Parathyroid adenoma (tissue), 2 donors: ENCODE results near the gene TMEM131.

Experiments
- H2AFZ ChIP-seq: fragments of 300-600 bp; sonication (generic); one replicate; pipeline ENCODE4 v1.7.0; 2017; ENCODE audit warnings: antibody characterized with exemption, mild to moderate bottlenecking
- H3K27ac ChIP-seq: fragments of 300-600 bp; sonication (generic); one replicate; pipeline ENCODE4 v1.7.0; 2017
- H3K27me3 ChIP-seq: fragments of 300-600 bp; sonication (generic); one replicate; pipeline ENCODE4 v1.7.0; 2017; ENCODE audit warnings: low read length; ENCODE audit not compliant: control insufficient read depth, insufficient read depth
- H3K36me3 ChIP-seq: fragments of 300-600 bp; sonication (generic); one replicate; pipeline ENCODE4 v1.7.0; 2017; ENCODE audit warnings: low read length; ENCODE audit not compliant: control insufficient read depth, insufficient read depth
- H3K4me1 ChIP-seq: fragments of 300-600 bp; sonication (generic); one replicate; pipeline ENCODE4 v1.7.0; 2017; ENCODE audit warnings: control low read depth
- H3K4me2 ChIP-seq: fragments of 300-600 bp; sonication (generic); one replicate; pipeline ENCODE4 v1.7.0; 2017; ENCODE audit warnings: low read length
- H3K4me3 ChIP-seq: fragments of 300-600 bp; sonication (generic); one replicate; pipeline ENCODE4 v1.7.0; 2017; ENCODE audit warnings: low read depth, low read length
- H3K79me2 ChIP-seq: fragments of 300-600 bp; sonication (generic); one replicate; pipeline ENCODE4 v1.7.0; 2017; ENCODE audit warnings: control low read depth
- H3K9ac ChIP-seq: fragments of 300-600 bp; sonication (generic); one replicate; pipeline ENCODE4 v1.7.0; 2017; ENCODE audit warnings: mild to moderate bottlenecking
- H3K9me3 ChIP-seq: fragments of 300-600 bp; sonication (generic); one replicate; pipeline ENCODE4 v1.7.0; 2017; ENCODE audit warnings: low read length; ENCODE audit not compliant: control insufficient read depth
- TF ChIP-seq, protein P1 (sequence below): fragments of 300-600 bp; sonication (generic); IDR thresholded peaks from one replicate; pipeline ENCODE4 v1.7.0; 2017; ENCODE audit warnings: antibody characterized with exemption, mild to moderate bottlenecking
- donor health status: primary hyperparathyroidism.

The TMEM131 gene

DNA sequence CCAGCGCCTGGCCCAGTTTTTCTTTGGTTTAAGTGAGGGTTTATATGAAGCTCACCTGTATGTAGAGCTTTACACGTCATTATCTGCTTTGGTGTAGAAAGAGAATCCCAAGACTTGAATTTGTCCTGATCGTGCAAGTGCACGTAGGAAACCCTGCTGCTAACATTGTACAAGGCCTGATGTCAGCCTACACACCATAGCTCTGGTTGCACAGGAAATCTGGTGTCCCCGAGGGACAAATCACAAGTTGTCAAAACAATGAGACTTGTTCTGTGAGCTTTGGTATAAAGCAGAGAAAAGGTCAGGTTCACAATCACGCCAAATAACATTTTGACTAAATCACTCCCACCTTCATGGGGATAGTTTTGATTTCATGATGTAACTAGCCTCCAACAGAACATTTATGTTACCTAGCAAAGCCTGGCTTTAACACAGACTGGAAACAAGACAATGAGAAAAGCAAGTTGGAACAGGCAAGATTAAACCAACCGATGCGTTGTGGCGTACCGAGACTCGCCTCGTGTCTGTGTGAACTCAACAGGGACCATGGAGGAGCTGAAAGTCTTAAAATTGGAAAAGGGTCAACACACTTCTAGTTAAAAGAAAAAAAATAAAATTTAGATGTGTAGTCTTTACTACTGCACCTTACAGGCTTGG is 240.9 kb downstream of the TMEM131 start:
- Histone ChIP-seq H3K4me2 (no peak overlapping the region), H3K79me2 (no peaks in the 10 kb centered on the region), H3K27me3 (no peaks in the 10 kb centered on the region), H2AFZ (no peak overlapping the region), H3K4me1 (peaks cover 5% of the 10 kb centered on the region), H3K9me3 (no peaks in the 10 kb centered on the region), H3K4me3 (no peak overlapping the region), H3K9ac (no peak overlapping the region), H3K27ac (no peak overlapping the region), H3K36me3 (no peaks in the 10 kb centered on the region)
- TF ChIP-seq, protein P1, sequence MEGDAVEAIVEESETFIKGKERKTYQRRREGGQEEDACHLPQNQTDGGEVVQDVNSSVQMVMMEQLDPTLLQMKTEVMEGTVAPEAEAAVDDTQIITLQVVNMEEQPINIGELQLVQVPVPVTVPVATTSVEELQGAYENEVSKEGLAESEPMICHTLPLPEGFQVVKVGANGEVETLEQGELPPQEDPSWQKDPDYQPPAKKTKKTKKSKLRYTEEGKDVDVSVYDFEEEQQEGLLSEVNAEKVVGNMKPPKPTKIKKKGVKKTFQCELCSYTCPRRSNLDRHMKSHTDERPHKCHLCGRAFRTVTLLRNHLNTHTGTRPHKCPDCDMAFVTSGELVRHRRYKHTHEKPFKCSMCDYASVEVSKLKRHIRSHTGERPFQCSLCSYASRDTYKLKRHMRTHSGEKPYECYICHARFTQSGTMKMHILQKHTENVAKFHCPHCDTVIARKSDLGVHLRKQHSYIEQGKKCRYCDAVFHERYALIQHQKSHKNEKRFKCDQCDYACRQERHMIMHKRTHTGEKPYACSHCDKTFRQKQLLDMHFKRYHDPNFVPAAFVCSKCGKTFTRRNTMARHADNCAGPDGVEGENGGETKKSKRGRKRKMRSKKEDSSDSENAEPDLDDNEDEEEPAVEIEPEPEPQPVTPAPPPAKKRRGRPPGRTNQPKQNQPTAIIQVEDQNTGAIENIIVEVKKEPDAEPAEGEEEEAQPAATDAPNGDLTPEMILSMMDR: no peak

DNA sequence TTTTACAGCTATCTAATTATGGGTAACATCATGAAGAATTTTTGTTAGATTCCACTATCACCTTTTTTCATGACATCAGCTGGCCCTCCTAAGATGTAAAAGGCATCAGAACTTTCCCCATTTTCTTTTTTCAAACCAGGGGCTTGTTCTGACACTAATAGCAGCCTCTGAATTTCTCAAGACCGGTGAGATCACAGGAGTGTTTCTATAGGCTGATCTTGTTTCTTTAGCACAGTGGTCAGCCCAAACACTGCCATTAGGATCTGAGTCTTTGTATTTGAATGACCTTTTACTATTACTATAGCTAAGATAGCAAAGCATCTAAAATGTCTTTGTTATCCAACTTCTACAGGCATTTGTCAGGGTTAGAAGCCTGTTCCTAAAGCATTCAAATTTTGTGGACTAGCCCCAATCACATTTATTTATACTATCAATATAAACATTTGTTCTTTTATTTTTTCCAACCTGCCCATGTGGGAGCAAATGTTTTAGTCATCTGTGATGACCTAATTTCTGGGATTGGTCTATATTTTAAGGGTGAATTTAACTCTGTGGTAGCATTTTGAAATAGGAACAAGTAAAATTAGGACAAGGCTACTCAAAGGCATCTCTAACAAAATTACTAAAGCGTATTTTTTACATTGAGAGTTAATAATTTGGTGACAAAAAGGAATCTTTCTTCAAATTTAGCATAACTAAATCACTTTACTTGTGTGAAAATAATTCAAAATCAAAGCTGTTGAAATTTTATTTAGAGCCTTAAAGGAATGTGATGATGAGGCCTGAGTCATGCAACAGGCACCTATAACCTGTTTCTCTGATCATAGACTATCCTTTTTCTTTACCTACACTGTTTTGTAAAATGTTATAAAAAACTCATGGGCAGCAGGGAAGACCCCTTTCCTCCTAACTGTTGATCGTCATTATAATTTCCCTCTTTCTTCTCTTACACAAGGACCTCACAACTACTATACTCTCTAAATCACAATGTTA is 243.1 kb downstream of the TMEM131 start:
- Histone ChIP-seq H3K9ac (no peak overlapping the region), H3K79me2 (no peaks in the 10 kb centered on the region), H3K27me3 (no peaks in the 10 kb centered on the region), H3K4me2 (no peak overlapping the region), H3K9me3 (no peaks in the 10 kb centered on the region), H3K4me1 (peaks cover 5% of the 10 kb centered on the region), H3K36me3 (no peaks in the 10 kb centered on the region), H3K4me3 (no peak overlapping the region), H3K27ac (no peak overlapping the region), H2AFZ (no peak overlapping the region)
- TF ChIP-seq, protein P1: no peak

DNA sequence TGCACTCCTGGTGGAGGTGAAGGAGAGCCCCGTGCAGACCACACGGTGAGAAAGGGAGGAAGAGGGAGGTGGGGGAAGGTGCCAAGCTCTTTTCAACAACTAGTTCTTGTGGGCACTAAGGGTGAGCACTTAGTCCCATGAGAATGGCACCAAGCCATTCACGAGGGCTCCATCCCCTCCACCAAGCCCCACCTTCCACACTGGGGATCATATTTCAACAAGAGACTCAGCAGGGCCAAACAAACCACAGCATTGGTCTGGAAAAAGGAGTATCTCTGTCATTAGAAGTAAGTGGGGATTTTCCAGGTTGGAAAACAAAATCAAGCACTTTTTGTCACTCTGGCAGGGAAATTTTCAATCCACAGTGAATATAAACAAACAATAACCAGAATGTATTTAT is 244.0 kb downstream of the TMEM131 start:
- no peaks in the 10 kb centered on the region for H3K79me2 ChIP-seq
- no peak overlapping the region for H3K4me3 ChIP-seq
- H3K4me2 ChIP-seq: no peak overlapping the region
- no peaks in the 10 kb centered on the region for H3K9me3 ChIP-seq
- H3K4me1 ChIP-seq: peaks cover 5% of the 10 kb centered on the region
- H3K36me3 ChIP-seq: no peaks in the 10 kb centered on the region
- no peak overlapping the region for H3K27ac ChIP-seq
- no peaks in the 10 kb centered on the region for H3K27me3 ChIP-seq
- TF ChIP-seq, protein P1: no peak
- H2AFZ ChIP-seq: no peak overlapping the region
- no peak overlapping the region for H3K9ac ChIP-seq

DNA sequence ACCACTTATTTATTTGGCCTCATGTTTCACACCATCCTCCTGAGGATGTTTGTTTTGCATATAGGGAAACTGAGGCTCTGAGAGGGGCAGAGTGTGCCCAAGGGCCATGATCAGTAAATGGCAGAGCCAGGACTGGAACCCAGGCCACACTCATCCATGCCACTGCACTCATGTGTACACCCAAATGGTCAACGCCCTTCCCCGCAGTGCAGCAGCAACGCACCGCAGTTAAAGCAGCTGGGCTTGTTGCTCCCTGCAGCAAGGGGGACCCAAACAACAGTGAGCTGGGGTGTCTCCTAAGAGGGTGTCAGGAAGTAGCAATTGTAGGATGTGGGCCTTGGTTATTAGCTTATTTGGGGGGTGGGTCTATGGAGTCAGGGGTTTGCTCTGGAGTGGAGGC is 245.7 kb downstream of the TMEM131 start:
- H3K36me3 ChIP-seq: no peaks in the 10 kb centered on the region
- H2AFZ ChIP-seq: no peak overlapping the region
- TF ChIP-seq, protein P1: no peak
- no peak overlapping the region for H3K4me2 ChIP-seq
- no peak overlapping the region for H3K4me3 ChIP-seq
- no peaks in the 10 kb centered on the region for H3K27me3 ChIP-seq
- H3K4me1 ChIP-seq: peaks cover 5% of the 10 kb centered on the region
- H3K27ac ChIP-seq: no peak overlapping the region
- H3K9me3 ChIP-seq: no peaks in the 10 kb centered on the region
- no peaks in the 10 kb centered on the region for H3K79me2 ChIP-seq
- H3K9ac ChIP-seq: no peak overlapping the region
